CD4-positive, CD25-positive, alpha-beta regulatory T cell (primary cell): ENCODE results near the gene SRRM3. TPM values are rescaled to one million over a fixed set of nuclear protein-coding genes. Genes with fewer than 3 reads are reported as not detected.
"Not testable (repeated sequence)": the region's sequence is repeated elsewhere in the genome, so short reads cannot be mapped to it uniquely, and the experiment has no call there.

Source experiments
- ATAC-seq, 2 donors: fragments of 150-1000 bp; cut with Tn5 transposase; one replicate each; pipeline ENCODE4 v1.10.0; 2021; ENCODE audit warnings: low read depth in 2 of 2, moderate number of reproducible peaks in 2 of 2, moderate library complexity in 1 of 2
- DNase-seq, 3 donors: peaks; one replicate each; pipeline versions ENCODE4 v3.0.0 to v3.0.0-alpha.2; 2012 to 2022; ENCODE audit warnings: mixed read lengths in 1 of 3
- H3K27ac ChIP-seq: one replicate; pipeline ENCODE4 v1.7.0; 2013; ENCODE audit warnings: mild to moderate bottlenecking, low read length; ENCODE audit not compliant: insufficient read depth, poor library complexity, severe bottlenecking
- H3K27me3 ChIP-seq: one replicate; pipeline ENCODE4 v1.7.0; 2013; ENCODE audit warnings: low read length; ENCODE audit not compliant: control insufficient read depth, insufficient read depth
- H3K36me3 ChIP-seq: one replicate; pipeline ENCODE4 v1.7.0; 2013; ENCODE audit warnings: mild to moderate bottlenecking, low read length, moderate library complexity; ENCODE audit not compliant: control insufficient read depth, insufficient read depth
- H3K4me1 ChIP-seq: 2 replicates; pipeline ENCODE4 v1.7.0; 2013; ENCODE audit warnings: mild to moderate bottlenecking, low read length; ENCODE audit not compliant: insufficient read depth, control insufficient read depth, poor library complexity, severe bottlenecking
- H3K4me3 ChIP-seq: one replicate; pipeline ENCODE4 v1.7.0; 2013; ENCODE audit warnings: low read depth, mild to moderate bottlenecking, low read length, moderate library complexity
- H3K9me3 ChIP-seq, 2 experiments: 1 replicate in 1 of 2; 2 replicates in 1 of 2; pipeline ENCODE4 v1.7.0; 2013; ENCODE audit warnings: low read length in 2 of 2, mild to moderate bottlenecking in 1 of 2, moderate library complexity in 1 of 2; ENCODE audit not compliant: control insufficient read depth in 2 of 2
- H3K27ac Mint-ChIP-seq, 3 donors: one replicate each; pipeline ENCODE4 v1.8.0; 2020 to 2022; ENCODE audit warnings: mild to moderate bottlenecking in 3 of 3, mixed read lengths in 3 of 3, moderate library complexity in 2 of 3
- H3K27me3 Mint-ChIP-seq: one replicate; pipeline ENCODE4 v1.8.0; 2022; ENCODE audit warnings: mild to moderate bottlenecking, mixed read lengths
- H3K36me3 Mint-ChIP-seq: one replicate; pipeline ENCODE4 v1.8.0; 2020; ENCODE audit warnings: mixed read lengths
- H3K4me1 Mint-ChIP-seq, 4 donors: one replicate each; pipeline ENCODE4 v1.8.0; 2020 to 2022; ENCODE audit warnings: mixed read lengths in 4 of 4, mild to moderate bottlenecking in 1 of 4
- H3K4me3 Mint-ChIP-seq, 4 donors: one replicate each; pipeline ENCODE4 v1.8.0; 2020 to 2022; ENCODE audit warnings: mild to moderate bottlenecking in 4 of 4, mixed read lengths in 4 of 4, moderate library complexity in 3 of 4
- H3K9me3 Mint-ChIP-seq, 7 donors: one replicate each; pipeline ENCODE4 v1.8.0; 2020 to 2022; ENCODE audit warnings: mixed read lengths in 7 of 7, mild to moderate bottlenecking in 3 of 7, moderate library complexity in 2 of 7
- polyA plus RNA-seq, 4 donors: library from polyadenylated mRNA; unstranded; fragments of 300-500 nt; fragmentation: Illumina TruSeq; gene quantifications; one replicate each; pipeline ENCODE4 v1.2.3, GENCODE V29; 2021
- total RNA-seq: library from RNA; stranded (reverse); gene quantifications from one replicate; pipeline ENCODE4 v1.2.3, GENCODE V29; 2022

Gene SRRM3
- total and polyA plus RNA-seq, 5 donors from 2014 or later, result not detected

DNA sequence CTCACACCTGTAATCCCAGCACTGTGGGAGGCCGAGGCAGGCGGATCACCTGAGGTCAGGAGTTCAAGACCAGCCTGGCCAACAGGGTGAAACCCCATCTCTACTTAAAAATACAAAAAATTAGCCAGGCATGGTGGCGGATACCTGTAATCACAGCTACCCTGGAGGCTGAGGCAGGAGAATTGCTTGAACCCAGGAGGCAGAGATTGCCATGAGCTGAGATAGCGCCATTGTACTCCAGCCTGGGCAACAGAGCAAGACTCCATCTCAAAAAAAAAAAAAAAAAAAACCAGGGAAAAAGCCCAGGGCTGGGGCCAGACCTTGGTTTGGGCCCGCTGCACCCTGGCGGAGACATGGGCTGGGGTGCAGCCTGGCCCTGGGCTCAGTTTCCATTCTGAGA, 110.1 kb downstream of the SRRM3 start:
- H3K4me1 Mint-ChIP-seq, result peaks cover 0 to 10% (median 4%) of the 10 kb centered on the region in 4 donors
- not testable (repeated sequence) for DNase-seq

GRCh38 chr7:76314042-76314721, 112.5 kb downstream of the SRRM3 start:
- Histone ChIP-seq H3K9me3 (no peaks in the 10 kb centered on the region), H3K27ac (no peak overlapping the region), H3K27me3 (no peaks in the 10 kb centered on the region), H3K4me1 (peaks cover 23% of the 10 kb centered on the region), H3K36me3 (no peaks in the 10 kb centered on the region), H3K4me3 (no peak overlapping the region)
- Mint-ChIP-seq H3K4me3 (peak overlapping the region in 2 of 4 donors; percentile 82 to 83), H3K27me3 (peaks cover 5% of the 10 kb centered on the region), H3K27ac (peak overlapping the region in 2 of 3 donors; percentile 65 to 91), H3K36me3 (no peaks in the 10 kb centered on the region), H3K4me1 (peaks cover 5 to 27% (median 15%) of the 10 kb centered on the region in 4 donors), H3K9me3 (no peaks in the 10 kb centered on the region)
- ATAC-seq, result peak; percentile 65 to 70
- DNase-seq, result peak; percentile 89 to 94 (median 93)

More for the DNA sequence above, 110.1 kb downstream of the SRRM3 start:
- H3K27me3 Mint-ChIP-seq, H3K36me3 ChIP-seq, H3K27ac ChIP-seq, H3K4me3 ChIP-seq, H3K27me3 ChIP-seq, H3K9me3 ChIP-seq, H3K36me3 Mint-ChIP-seq, H3K27ac Mint-ChIP-seq, H3K4me1 ChIP-seq, ATAC-seq, H3K4me3 Mint-ChIP-seq, H3K9me3 Mint-ChIP-seq: not testable (repeated sequence)

DNA sequence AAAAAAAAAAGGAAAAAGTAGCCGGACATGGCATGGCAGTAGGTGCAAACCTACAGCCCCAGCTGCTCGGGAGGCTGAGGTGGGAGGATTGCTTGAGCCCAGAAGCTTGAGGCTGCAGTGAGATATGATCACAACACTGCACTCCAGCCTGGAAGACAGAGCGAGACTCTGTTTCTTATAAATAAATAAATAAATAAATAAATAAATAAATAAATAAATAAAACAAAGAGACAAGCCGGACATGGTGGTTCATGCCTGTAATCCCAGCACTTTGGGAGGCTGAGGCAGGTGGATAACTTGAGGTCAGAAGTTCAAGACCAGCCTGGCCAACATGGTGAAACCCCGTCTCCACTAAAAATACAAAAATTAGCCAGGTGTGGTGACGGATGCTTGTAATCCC, 113.0 kb downstream of the SRRM3 start:
- H3K4me1 Mint-ChIP-seq, result peaks cover 5 to 31% (median 16%) of the 10 kb centered on the region in 4 donors
- peaks cover 25% of the 10 kb centered on the region for H3K4me1 ChIP-seq
- peak overlapping the region in 2 of 4 donors; percentile 82 to 83 for H3K4me3 Mint-ChIP-seq
- not testable (repeated sequence) for H3K9me3 ChIP-seq, H3K9me3 Mint-ChIP-seq, H3K27ac Mint-ChIP-seq, H3K36me3 Mint-ChIP-seq, ATAC-seq, DNase-seq, H3K27me3 ChIP-seq, H3K4me3 ChIP-seq, H3K27ac ChIP-seq, H3K36me3 ChIP-seq, H3K27me3 Mint-ChIP-seq

GRCh38 chr7:76315364-76315763, 113.7 kb downstream of the SRRM3 start:
- Histone ChIP-seq H3K36me3 (no peaks in the 10 kb centered on the region), H3K4me3 (no peak overlapping the region), H3K9me3 (no peaks in the 10 kb centered on the region), H3K27ac (no peak overlapping the region), H3K4me1 (peaks cover 25% of the 10 kb centered on the region), H3K27me3 (no peaks in the 10 kb centered on the region)
- no peaks in the 10 kb centered on the region for H3K36me3 Mint-ChIP-seq
- peaks cover 5% of the 10 kb centered on the region for H3K27me3 Mint-ChIP-seq
- ATAC-seq (no peak), DNase-seq (no peak)
- H3K4me3 Mint-ChIP-seq, result peak overlapping the region in 1 of 4 donors; percentile 38
- no peak overlapping the region for H3K27ac Mint-ChIP-seq
- H3K9me3 Mint-ChIP-seq, result no peaks in the 10 kb centered on the region
- peaks cover 8 to 35% (median 16%) of the 10 kb centered on the region in 4 donors for H3K4me1 Mint-ChIP-seq

- no peaks in the 10 kb centered on the region for H3K27me3 ChIP-seq
- no peak for DNase-seq
- peak overlapping the region; percentile 96 to 98 (median 98) for H3K4me3 Mint-ChIP-seq
- no peaks in the 10 kb centered on the region for H3K36me3 ChIP-seq
- peaks cover 25% of the 10 kb centered on the region for H3K4me1 ChIP-seq
- peaks cover 5% of the 10 kb centered on the region for H3K27me3 Mint-ChIP-seq
- peak overlapping the region; percentile 89 for H3K27ac ChIP-seq
- H3K9me3 ChIP-seq, result no peaks in the 10 kb centered on the region
- no peaks in the 10 kb centered on the region for H3K9me3 Mint-ChIP-seq
- no peaks in the 10 kb centered on the region for H3K36me3 Mint-ChIP-seq
- peak overlapping the region; percentile 92 to 99 (median 98) for H3K27ac Mint-ChIP-seq
- no peak for ATAC-seq
- peak overlapping the region; percentile 82 for H3K4me3 ChIP-seq
- peaks cover 8 to 35% (median 19%) of the 10 kb centered on the region in 4 donors for H3K4me1 Mint-ChIP-seq
Observed at GRCh38 chr7:76316984-76317781, 115.5 kb downstream of the SRRM3 start.

DNA sequence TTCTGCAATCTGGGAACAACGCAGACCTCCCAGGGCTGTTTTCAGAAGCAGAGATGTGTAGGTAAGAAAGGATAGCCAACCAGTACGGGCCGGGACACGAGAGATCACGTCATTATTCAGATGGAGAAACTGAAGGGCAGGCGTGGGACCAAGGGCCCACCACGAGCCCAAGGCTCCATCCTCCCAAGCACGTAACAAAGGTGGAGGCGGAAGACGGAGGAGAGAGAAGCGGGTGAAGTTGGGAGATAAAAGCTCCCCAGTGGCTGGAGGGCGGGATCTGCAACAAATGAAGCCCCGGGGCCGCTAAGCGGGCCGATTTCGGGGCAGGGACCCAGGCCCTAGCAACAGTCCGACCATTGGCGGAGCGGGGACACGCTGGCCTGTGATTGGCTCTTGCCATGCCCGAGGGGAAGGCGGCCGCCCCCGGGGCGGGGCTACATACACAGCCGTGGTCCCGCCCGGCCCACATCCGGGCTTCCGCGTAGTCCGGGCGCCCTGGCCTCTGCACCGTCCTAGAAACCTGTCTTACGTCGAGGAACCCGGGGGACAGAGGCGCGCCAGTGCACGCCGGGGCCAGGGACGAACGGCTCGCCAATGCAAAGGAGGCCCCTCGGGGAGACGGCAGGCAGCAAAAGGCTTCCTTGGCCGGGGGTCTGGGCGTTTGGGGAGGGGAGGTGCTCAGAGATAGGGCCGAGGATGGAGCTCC, 116.2 kb downstream of the SRRM3 start:
- no peaks in the 10 kb centered on the region for H3K27me3 ChIP-seq
- ATAC-seq (peak; percentile 95 to 96), DNase-seq (peak; percentile 94 to 99 (median 96))
- H3K9me3 ChIP-seq, result no peaks in the 10 kb centered on the region
- peak overlapping the region; percentile 89 for H3K27ac ChIP-seq
- H3K36me3 ChIP-seq, result no peaks in the 10 kb centered on the region
- peaks cover 25% of the 10 kb centered on the region for H3K4me1 ChIP-seq
- Mint-ChIP-seq H3K27ac (peak overlapping the region; percentile 92 to 99 (median 98)), H3K4me1 (peaks cover 8 to 39% (median 19%) of the 10 kb centered on the region in 4 donors), H3K9me3 (no peaks in the 10 kb centered on the region), H3K4me3 (peak overlapping the region; percentile 96 to 98 (median 98)), H3K36me3 (no peaks in the 10 kb centered on the region), H3K27me3 (peaks cover 5% of the 10 kb centered on the region)
- peak overlapping the region; percentile 82 for H3K4me3 ChIP-seq

DNA sequence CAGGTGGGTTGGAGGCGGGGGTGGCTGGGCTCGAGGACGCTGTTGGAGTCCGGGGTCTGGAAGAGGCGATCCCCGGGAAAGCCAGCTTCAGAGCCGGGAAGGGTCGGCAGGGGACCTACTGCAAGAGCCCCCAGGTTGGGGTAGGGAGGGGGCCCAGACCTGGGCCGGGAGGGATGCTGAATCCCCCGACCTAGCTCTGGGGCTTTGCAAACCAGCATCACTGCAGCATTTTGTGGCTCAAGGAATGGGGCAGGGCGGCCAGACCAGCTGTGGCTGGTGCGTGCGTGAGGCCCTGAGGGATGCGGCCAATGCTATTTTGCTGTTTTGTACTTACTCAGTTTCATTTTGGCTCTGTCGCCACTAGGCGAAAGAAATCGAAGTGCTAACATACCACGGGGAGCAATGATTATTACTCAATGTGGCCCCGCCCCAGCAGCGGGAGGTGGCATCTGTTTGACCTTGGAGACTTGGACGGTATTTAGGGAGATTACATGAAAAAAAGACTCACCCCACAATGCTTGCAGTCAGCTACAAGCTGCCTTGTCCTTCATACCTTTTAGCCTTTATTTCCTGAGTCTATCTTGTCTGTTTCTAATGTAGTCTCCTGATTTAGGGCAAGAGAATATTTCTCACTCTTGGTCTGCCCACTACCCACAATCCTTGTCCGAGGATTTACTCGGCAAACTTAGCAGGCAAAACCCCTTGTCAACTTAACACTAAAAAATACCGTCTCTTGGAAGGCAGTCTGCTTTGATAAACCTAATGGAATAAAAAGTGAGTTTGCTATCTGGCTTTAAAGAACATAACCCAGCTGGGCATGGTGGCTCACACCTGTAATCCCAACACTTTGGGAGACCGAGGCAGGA, 117.0 kb downstream of the SRRM3 start:
- H3K9me3 Mint-ChIP-seq, result no peaks in the 10 kb centered on the region
- H3K36me3 ChIP-seq, result no peaks in the 10 kb centered on the region
- DNase-seq (peak; percentile 55 to 86 (median 65)), ATAC-seq (peak; percentile 33 to 41)
- H3K27ac ChIP-seq, result peak overlapping the region; percentile 89
- H3K4me1 Mint-ChIP-seq, result peaks cover 8 to 37% (median 19%) of the 10 kb centered on the region in 4 donors
- peaks cover 5% of the 10 kb centered on the region for H3K27me3 Mint-ChIP-seq
- peak overlapping the region; percentile 92 to 99 (median 98) for H3K27ac Mint-ChIP-seq
- H3K9me3 ChIP-seq, result no peaks in the 10 kb centered on the region
- H3K27me3 ChIP-seq, result no peaks in the 10 kb centered on the region
- peaks cover 24% of the 10 kb centered on the region for H3K4me1 ChIP-seq
- H3K4me3 ChIP-seq, result peak overlapping the region; percentile 82
- no peaks in the 10 kb centered on the region for H3K36me3 Mint-ChIP-seq
- peak overlapping the region; percentile 96 to 98 (median 98) for H3K4me3 Mint-ChIP-seq
